Inflammatory macrophage (primary cell): ENCODE results near the gene TANGO6.

Experiments
- DNase-seq, 2 donors: peaks; one replicate each; pipeline ENCODE4 v3.0.0-alpha.2; 2020 to 2022

The TANGO6 gene

GRCh38 chr16:69106491-69107315 lies 263.4 kb downstream of the TANGO6 start:
- no peak for DNase-seq

- DNase-seq: no peak
Observed at GRCh38 chr16:69107316-69107962, 264.1 kb downstream of the TANGO6 start.

- DNase-seq: no peak
Observed at GRCh38 chr16:69108064-69108904, 265.0 kb downstream of the TANGO6 start.

- no peak for DNase-seq
Observed at GRCh38 chr16:69108905-69109252, 265.5 kb downstream of the TANGO6 start.

- no peak for DNase-seq
Observed at GRCh38 chr16:69109486-69110270, 266.3 kb downstream of the TANGO6 start.

- DNase-seq: no peak
Observed at GRCh38 chr16:69110406-69110805, 267.1 kb downstream of the TANGO6 start.

- DNase-seq: no peak
Observed at GRCh38 chr16:69111216-69111875, 268.0 kb downstream of the TANGO6 start.

- DNase-seq: no peak
Observed at GRCh38 chr16:69111876-69112230, 268.5 kb downstream of the TANGO6 start.

GRCh38 chr16:69112285-69113129 lies 269.2 kb downstream of the TANGO6 start:
- DNase-seq: peak; percentile 40 to 56

GRCh38 chr16:69113216-69113615 lies 269.9 kb downstream of the TANGO6 start:
- DNase-seq: no peak

- DNase-seq: peak in 1 of 2 donors; percentile 22
Observed at GRCh38 chr16:69114346-69114975, 271.1 kb downstream of the TANGO6 start.

GRCh38 chr16:69114976-69115355 lies 271.6 kb downstream of the TANGO6 start:
- DNase-seq: no peak

GRCh38 chr16:69115361-69115760 lies 272.0 kb downstream of the TANGO6 start:
- DNase-seq: no peak

GRCh38 chr16:69115837-69116236 lies 272.5 kb downstream of the TANGO6 start:
- no peak for DNase-seq

GRCh38 chr16:69116256-69116875 lies 273.0 kb downstream of the TANGO6 start:
- no peak for DNase-seq

- DNase-seq: no peak
Observed at GRCh38 chr16:69116906-69117305, 273.6 kb downstream of the TANGO6 start.

GRCh38 chr16:69118468-69118867 lies 275.1 kb downstream of the TANGO6 start:
- no peak for DNase-seq

GRCh38 chr16:69118994-69119393 lies 275.7 kb downstream of the TANGO6 start:
- no peak for DNase-seq

GRCh38 chr16:69119536-69119935 lies 276.2 kb downstream of the TANGO6 start:
- no peak for DNase-seq

GRCh38 chr16:69120096-69120664 lies 276.8 kb downstream of the TANGO6 start:
- no peak for DNase-seq
